ENCODE results near the gene MAN1C1. TPM values are rescaled to one million over a fixed set of nuclear protein-coding genes. Genes with fewer than 3 reads are reported as not detected.

Gene MAN1C1
- total RNA-seq, 2 donors from 2014 or later = 2.7 to 4.3 TPM

DNA sequence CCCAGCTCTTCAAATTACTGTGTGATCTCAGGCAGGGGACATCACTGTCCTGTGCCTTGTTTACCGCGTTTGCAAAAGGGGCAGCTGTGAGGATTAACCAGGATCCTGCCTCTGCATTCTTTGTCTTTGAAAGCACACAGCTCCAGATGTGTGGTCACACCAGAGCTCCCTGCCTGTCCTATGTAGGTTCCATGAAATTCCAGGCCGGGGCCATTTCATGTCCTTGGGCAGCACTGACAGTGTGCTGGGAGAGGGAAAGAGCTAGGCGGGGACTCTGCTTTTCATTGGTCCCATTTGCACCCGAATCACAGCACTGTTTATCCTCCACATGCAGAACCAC, 141.2 kb downstream of the MAN1C1 start:
- TF ChIP-seq, protein P1, sequence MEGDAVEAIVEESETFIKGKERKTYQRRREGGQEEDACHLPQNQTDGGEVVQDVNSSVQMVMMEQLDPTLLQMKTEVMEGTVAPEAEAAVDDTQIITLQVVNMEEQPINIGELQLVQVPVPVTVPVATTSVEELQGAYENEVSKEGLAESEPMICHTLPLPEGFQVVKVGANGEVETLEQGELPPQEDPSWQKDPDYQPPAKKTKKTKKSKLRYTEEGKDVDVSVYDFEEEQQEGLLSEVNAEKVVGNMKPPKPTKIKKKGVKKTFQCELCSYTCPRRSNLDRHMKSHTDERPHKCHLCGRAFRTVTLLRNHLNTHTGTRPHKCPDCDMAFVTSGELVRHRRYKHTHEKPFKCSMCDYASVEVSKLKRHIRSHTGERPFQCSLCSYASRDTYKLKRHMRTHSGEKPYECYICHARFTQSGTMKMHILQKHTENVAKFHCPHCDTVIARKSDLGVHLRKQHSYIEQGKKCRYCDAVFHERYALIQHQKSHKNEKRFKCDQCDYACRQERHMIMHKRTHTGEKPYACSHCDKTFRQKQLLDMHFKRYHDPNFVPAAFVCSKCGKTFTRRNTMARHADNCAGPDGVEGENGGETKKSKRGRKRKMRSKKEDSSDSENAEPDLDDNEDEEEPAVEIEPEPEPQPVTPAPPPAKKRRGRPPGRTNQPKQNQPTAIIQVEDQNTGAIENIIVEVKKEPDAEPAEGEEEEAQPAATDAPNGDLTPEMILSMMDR (IDR thresholded peaks at IDR 0.05) = no peak
- no peak for DNase-seq
- intact Hi-C loops (cut with DNase I) = loop anchor here (5.0 kb wide), 1 partner anchor 39 kb away; no protein-coding TSS in a partner anchor

DNA sequence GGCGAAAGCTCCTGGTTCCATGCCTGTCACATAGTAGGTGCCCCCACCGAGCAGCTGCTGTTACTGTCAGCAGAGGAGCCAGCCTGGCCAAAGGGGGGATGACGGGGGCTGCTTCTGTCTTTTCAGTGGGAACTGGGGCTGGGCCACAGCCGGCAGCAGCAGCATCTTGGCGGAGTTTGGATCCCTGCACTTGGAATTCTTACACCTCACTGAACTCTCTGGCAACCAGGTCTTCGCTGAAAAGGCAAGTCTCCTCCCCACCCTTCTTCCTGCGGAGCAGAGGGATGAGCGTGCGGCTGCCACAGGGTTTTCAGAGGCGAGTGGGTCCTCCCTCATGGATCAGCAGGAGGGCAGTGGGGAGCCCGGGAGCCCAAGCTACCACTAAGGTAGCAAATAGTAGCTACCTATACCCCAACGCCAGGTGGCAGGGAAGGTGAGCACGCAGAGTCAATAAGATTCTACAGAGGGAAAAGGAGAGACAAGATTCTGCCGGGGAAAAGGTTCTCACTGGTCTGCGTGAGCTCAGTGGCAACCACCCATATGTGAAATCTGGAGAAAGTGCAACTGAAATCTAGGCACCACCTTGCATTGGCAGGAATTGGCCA, 142.0 kb downstream of the MAN1C1 start:
- TF ChIP-seq, protein P1 (IDR thresholded peaks at IDR 0.05) = no peak
- Histone ChIP-seq H3K27me3 (no peaks in the 10 kb centered on the region), H3K9ac (ENCODE audit: low read depth in 2 of 2, low read length in 2 of 2) (no peak overlapping the region), H3K4me1 (no peaks in the 10 kb centered on the region), H3K9me3 (no peaks in the 10 kb centered on the region), H3K27ac (no peak overlapping the region), H3K36me3 (no peaks in the 10 kb centered on the region), H3K4me3 (no peak overlapping the region)
- intact Hi-C loops (cut with DNase I) = loop anchor here (5.0 kb wide), 1 partner anchor 39 kb away; no protein-coding TSS in a partner anchor
- no peak for DNase-seq

More for the DNA sequence above, 141.2 kb downstream of the MAN1C1 start:
- Histone ChIP-seq H3K36me3 (no peaks in the 10 kb centered on the region), H3K4me1 (no peaks in the 10 kb centered on the region), H3K4me3 (no peak overlapping the region), H3K27ac (no peak overlapping the region), H3K27me3 (no peaks in the 10 kb centered on the region), H3K9ac (ENCODE audit: low read depth in 2 of 2, low read length in 2 of 2) (no peak overlapping the region), H3K9me3 (no peaks in the 10 kb centered on the region)

DNA sequence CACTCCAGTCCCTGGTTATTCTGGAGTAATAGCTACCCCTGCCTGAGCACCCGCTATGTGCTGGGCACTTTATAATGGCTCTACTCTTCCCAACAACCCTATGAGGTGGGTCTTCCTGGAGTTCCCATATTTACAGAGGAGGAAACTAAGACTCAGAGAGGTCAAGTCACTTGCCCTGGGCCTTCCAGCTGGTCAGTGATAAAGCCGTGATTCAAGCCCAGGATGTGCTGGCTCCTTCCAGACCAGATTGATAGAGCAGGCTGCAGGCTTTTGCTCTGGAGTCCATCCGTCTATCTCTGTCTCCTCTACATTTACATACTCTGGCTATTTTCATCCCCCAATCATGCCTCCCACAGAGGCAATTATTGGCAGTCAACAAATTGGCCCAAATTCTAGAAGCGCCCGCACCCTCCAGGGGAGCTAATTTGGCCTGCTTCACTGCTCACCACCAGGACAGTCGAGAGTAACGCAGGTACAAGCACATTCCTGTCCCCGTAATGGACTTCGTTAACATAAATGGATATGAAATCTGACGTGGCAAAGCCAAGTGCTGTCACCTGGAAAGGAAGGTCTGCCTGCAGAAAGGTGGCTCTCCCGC, 143.6 kb downstream of the MAN1C1 start:
- DNase-seq = no peak
- H3K4me1 ChIP-seq = no peaks in the 10 kb centered on the region
- intact Hi-C loops (cut with DNase I) = no loop called here
- no peaks in the 10 kb centered on the region for H3K27me3 ChIP-seq
- H3K9me3 ChIP-seq = no peaks in the 10 kb centered on the region
- H3K4me3 ChIP-seq = no peak overlapping the region
- H3K36me3 ChIP-seq = no peaks in the 10 kb centered on the region
- no peak overlapping the region for H3K27ac ChIP-seq
- H3K9ac ChIP-seq (ENCODE audit: low read depth in 2 of 2, low read length in 2 of 2) = no peak overlapping the region
- TF ChIP-seq, protein P1 (IDR thresholded peaks at IDR 0.05) = no peak

DNA sequence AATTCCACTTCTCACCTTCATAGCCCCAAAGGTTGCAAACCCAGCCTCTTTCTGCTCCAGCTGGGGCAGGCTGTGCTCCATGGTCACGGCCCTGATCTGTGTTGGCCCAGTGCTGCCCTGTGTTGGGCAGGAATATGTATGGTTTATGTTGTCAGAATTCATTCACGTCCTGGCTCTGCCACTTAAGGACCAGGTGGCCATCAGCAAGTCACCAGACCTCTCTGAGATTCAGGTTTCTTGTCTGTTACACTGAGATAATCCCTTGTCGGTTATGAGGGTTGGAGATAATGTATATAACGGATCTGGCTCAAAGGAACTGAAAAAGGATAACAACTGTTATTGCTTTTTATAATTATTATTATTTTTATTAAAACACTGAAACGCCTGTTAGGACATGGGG, 144.3 kb downstream of the MAN1C1 start:
- Histone ChIP-seq H3K27ac (no peak overlapping the region), H3K27me3 (no peaks in the 10 kb centered on the region), H3K4me1 (no peaks in the 10 kb centered on the region), H3K4me3 (no peak overlapping the region), H3K9ac (ENCODE audit: low read depth in 2 of 2, low read length in 2 of 2) (no peak overlapping the region), H3K9me3 (no peaks in the 10 kb centered on the region), H3K36me3 (no peaks in the 10 kb centered on the region)
- intact Hi-C loops (cut with DNase I) = no loop called here
- TF ChIP-seq, protein P1 (IDR thresholded peaks at IDR 0.05) = no peak
- no peak for DNase-seq

DNA sequence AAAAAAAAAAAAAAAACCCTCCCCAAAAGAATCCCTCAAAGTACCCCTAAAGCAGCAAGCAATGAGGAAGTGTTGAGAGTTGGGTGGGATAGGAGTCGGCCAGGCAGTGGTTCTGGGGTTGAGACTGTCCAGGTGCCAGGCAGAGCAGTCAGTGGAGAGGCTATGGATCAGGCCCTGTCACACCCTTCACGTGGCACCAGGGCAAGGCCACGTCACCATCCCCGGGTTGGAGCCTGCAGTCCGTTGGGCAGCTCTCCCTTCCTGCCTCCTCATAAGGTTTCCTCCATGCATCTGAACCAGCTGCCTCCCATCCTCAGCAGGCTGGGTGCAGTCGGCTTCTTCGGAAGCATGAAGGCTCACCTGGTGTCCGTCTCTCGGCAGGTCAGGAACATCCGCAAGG, 146.9 kb downstream of the MAN1C1 start:
- H3K4me1 ChIP-seq = no peaks in the 10 kb centered on the region
- TF ChIP-seq, protein P1 (IDR thresholded peaks at IDR 0.05) = no peak
- H3K9me3 ChIP-seq = no peaks in the 10 kb centered on the region
- no peaks in the 10 kb centered on the region for H3K36me3 ChIP-seq
- no peaks in the 10 kb centered on the region for H3K27me3 ChIP-seq
- no peak overlapping the region for H3K9ac ChIP-seq (ENCODE audit: low read depth in 2 of 2, low read length in 2 of 2)
- H3K4me3 ChIP-seq = no peak overlapping the region
- intact Hi-C loops (cut with DNase I) = no loop called here
- no peak for DNase-seq
- no peak overlapping the region for H3K27ac ChIP-seq
